Activated effector memory CD4-positive, alpha-beta T cell treated with Interleukin-2 at 50 U/mL for 16 hours (primary cell): ENCODE results near the gene PSMC3.

Source experiments
- DNase-seq: peaks from one replicate; pipeline ENCODE4 v3.0.0-alpha.2; 2020

PSMC3 gene

GRCh38 chr11:47393163-47394049 is 32.8 kb downstream of the PSMC3 start:
- DNase-seq, result no peak

DNA sequence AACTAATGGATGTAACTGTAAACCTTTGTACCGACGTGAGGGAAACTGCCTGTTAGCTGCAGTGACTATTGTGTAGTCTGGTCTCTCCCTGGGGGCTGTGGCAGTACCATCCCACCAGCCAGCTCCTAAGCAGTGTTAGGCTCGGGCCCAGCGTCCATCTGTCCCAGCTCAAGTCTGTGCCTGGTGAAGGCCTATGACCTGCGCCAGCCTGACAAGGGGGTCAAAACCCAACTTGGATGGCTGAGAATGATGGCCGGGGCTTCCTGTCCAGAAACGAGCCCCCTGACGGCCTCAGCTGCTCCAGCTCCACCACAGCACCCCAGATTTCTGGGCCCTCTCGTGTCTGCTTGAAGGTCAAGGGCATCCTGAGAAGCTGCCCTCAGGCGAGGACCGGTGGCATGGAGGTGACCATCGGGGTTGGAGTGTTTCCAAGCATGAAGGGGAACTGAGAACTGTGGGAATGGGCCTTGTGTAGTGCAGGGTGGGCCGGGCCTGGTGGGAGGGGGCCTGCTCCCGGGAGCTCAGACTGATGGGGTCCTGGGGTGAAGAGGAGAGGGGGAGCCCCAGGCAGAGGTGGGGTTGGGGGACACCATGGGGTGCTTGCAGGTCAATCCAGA is 33.6 kb downstream of the PSMC3 start:
- no peak for DNase-seq

GRCh38 chr11:47391711-47392432 is 34.4 kb downstream of the PSMC3 start:
- no peak for DNase-seq

DNA sequence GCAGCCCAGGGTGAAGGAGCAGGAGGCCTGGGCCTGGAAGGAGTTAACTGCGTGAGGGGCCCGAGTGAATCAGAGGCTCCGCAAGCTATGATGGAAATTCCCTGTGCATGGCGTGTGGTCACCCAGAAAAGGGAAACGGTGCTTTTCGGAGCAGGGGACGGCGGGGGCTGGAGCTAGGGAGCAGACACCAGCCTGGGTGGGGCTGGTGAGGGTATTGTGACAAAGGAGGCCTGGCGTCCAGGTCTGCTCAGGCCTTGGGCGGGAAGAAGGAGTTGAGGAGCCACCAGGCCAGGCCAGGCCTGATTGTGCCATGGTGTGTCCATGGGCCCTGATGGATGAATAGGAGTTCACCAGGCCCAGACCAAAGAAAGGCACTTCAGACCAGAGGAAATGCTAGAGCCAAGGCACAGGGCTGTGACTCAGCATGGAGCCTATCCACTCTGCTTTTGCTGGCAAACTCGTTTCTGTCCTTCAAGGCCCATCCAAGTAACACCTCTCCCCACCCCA is 35.1 kb downstream of the PSMC3 start:
- no peak for DNase-seq

DNA sequence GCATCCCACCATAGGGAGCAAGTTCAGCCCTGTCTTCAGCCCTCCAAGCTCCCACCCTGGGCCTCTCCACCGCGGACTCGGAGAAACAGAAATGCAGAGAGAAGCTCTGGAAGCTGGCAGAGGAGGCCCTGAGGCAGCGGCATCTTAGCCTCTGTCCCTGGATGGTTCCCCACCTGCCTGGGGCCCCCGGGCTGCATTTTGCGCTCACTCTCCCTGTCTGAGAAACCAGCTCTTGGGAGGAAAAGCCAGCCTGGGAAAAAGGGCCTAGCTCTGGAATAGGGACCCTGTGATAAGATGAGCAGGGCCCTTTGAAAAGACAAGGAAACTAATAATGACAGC is 35.8 kb downstream of the PSMC3 start:
- no peak for DNase-seq

DNA sequence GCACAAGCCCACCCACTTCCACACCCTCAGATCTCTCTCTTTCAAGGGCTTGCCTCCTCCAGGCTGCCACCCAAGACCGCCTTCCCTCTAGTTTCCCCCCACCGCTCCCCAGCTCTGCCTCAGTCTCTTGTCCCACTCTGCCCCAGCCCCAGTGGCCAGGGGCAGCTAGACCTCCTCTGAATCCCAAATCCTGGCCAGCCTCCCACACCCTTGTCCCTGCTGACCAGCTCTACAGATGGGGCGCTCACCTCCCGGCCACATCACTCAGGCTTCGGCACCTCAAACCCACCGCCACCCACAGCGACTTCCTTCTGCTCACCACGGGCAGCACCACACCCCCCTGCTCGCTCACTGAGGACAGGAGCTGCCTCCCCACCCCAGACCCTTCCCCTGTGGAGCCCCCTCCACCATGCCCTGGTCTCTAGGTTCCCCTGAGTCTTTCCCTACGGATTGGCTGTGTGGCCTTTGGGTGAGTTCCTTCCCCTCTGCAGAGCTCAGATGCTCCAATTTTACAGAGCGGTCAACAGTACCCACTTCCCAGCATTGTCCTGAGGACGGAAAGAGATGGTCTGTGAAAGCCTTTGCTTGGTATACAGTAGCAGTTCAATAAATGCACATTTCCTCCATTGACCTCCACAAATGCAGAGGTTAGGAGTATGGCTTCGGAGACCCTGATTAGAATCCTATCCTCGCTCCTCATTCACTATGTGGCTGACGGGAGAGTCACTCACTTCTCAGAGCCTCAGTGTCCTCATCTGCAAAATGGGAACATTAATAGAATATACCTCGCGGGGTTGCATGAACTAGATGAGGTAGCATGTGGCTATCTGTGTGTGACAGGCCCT is 36.4 kb downstream of the PSMC3 start:
- DNase-seq, result no peak

DNA sequence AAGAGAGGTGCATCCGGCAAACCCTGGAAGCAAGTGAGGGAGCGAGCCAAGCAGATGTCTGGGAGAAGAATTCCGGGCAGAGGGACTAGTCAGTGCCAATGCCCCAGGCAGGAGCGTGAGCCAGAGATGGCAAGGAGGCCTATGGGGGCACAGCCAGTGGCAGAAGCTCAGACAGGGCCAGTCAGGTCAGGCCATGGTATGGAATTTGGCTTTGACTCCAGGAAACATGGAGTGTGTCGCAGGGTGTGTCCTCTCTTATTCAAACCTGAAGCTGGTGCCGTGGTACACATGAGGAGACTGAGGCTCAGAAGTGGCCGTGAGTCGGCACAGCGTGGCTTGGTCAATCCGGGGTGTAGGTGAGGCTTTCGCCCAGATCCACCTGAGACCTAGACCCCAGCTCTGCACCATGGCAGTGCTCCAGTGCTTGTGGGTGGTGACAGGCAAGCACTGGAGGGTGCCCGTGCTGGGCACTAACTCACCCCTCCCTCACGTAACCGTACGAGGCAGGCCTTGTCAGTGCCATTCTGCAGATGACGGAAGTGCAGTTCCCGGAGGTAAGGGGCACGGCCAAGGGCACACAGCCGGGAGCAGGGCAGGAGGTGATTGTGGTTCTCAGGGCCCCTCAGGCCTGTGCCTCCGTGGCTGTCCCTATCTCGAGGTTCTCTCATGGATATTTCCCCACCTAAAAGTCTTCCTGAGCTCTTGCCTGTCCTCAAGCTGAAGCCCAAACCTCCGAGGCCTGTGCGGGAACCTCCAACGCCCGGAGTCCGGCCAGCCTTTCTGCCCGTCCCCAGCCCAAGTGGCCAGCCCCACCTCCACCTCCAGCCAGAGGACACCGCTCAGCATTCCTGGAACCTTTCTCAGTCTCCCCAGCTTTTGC is 37.3 kb downstream of the PSMC3 start:
- DNase-seq, result no peak

DNA sequence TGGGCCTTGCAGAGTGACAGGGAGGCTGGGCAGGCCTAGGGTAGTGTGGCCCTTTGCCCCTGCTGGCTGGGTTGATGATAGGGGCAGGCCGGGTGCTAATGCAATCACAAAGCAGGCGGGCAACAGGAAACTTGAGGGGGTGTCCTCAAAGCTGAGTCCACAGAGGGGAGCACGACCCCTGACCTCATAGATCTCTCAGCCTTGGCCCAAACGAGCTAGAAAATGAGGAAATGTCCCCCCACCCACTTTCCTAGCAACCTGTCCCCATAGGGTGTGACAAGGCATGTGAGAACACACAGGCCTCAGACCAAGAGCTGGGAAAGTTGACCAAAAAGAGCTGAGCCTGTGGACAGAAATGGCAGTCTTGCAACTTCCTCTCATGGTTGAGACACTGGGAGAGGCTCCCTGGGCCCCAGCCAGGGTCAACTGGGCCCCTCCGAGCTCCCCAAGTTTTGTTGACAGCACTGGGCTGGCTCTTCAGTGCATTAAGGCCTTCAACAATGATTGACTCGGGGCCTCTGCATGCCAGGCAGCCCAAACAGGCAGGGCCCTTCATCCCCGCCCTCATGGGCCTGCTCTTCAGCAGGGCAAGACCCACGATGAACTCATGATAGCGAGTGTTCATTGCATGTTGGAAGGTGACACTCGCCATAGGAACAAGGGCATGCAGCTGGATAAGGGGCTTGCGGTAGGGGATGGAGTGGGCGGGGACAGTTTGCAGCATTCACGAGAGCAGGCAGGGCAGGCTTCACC is 38.1 kb downstream of the PSMC3 start:
- DNase-seq, result no peak

GRCh38 chr11:47384498-47384897 is 41.7 kb downstream of the PSMC3 start:
- DNase-seq, result no peak

DNA sequence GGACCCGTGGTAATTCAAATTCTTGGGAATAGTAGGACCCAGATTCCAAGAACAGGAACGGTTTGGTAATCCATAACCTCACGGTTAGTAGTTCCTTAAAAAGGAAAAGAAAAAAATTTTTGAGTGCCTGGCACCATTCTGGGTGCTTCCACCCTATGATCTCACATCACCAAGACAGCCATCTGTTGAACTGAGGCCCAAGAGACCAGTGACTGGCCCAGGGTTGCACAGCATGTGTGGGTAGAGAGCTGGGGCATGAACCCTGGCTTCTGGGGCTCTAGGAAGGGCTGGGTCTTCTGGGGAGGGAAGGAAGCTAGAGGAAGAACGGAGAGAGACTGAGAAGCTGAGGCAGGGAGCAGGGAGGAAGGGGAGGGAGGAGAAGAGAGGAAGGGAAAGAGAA is 43.2 kb downstream of the PSMC3 start:
- no peak for DNase-seq

- no peak for DNase-seq
Observed at GRCh38 chr11:47380078-47380477, 46.2 kb downstream of the PSMC3 start.

DNA sequence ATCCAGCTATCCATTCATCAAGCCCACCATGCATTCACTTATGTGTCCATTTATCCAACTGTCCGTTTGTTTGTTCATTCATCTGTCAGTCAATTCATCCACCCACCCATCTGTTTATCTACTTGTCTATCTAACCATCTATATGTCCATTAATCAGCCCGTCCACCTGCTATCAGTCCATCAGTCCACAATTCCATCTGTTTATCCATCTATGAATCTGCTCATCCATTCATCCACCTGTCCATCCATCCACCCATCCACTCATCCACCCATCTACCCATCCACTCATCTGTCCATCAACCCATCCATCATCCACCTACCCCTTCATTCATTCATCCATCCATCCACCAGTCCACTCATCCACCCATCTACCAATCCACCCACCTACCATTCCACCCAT is 46.9 kb downstream of the PSMC3 start:
- no peak for DNase-seq

DNA sequence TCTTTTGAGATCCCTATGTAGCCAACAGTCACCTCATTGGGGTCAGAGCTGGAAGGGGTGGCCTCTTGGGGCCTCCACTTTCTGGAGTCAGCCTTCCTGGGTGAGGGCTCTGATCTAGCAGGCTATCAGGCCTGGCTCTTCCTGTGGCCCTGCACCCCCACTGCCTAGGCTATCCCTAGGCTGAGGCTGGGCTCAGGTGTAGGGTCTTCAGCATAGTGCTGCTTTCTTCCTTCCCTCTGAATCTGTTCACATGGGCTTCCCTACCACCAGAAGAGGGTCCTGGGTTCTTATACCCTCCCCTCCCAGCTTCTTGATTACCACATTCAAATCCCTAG is 47.4 kb downstream of the PSMC3 start:
- no peak for DNase-seq

DNA sequence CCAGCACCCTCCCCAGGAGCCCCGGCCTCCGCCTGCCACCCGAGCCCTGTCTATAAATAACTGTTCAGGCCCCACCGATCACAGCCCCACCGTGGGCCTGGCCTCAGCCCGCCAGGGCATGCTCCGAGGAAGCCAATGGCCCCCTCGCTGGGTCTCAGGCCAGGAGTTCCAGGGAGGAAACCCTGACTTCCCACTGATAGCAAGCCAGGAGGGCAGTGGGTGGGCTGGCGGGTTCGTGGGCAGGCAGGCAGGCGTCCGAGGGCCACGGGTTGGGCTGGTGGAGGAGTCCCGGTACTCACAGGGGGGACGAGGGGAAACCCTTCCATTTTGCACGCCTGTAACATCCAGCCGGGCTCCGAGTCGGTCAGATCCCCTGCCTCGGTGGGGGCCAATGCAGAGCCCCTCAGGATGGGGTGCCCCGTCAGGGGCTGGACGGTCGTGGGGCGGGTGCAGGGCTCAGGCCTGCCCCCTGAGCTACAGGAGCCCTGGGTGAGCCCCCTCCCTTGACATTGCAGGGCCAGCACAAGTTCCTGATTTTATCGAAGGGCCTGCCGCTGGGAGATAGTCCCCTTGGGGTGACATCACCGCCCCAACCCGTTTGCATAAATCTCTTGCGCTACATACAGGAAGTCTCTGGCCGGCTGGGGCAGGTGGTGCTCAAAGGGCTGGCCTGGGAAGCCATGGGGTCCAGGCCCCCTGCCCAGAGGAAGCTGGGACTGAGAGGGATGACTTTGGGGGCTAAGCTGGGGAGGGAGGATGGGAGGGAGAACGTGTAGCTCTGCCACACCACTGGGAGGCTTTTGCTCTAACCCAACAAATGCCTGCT is 48.0 kb downstream of the PSMC3 start, which contains the start of gene SPI1:
TSS of gene SPI1 (minus strand) at position 538 of the 826 bp plus-strand sequence. CDS start at position 344, 194 bp downstream.
- DNase-seq, result no peak

GRCh38 chr11:47377571-47378009 is 48.6 kb downstream of the PSMC3 start:
- DNase-seq, result no peak

GRCh38 chr11:47376525-47377371 is 49.5 kb downstream of the PSMC3 start:
- no peak for DNase-seq

GRCh38 chr11:47376107-47376524 is 50.1 kb downstream of the PSMC3 start:
- DNase-seq, result no peak

- no peak for DNase-seq
Observed at GRCh38 chr11:47375546-47376085, 50.6 kb downstream of the PSMC3 start.

DNA sequence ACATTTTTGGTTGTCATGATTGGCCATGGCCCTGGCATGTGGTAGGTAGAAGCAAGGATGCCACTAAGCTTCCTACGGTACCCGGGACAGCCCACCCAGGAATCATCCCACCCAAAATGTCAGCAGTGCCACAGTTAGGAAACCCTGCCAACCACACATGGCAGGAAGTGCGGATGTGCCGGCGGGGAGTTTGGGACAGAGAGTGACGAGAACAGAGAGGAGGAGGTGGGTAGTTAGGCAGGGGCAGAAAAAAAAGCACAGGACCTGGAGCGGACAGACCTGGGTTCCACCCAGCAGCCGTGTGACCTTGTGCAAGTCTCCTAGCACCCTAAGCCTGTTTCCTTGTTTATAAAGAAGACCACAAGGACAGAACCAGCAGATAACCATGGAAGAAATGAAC is 51.2 kb downstream of the PSMC3 start:
- DNase-seq, result no peak
